ENCODE measurements around the gene NUMA1. TPM values are rescaled to one million over a fixed set of nuclear protein-coding genes. Genes with fewer than 3 reads are reported as not detected.

NUMA1 gene
- total and polyA plus RNA-seq, 9 of the 15 experiments (the other 6 are each of a cell fraction or from before 2014, with no cell fraction given): 4.1 to 104 (median 51.2) TPM

DNA sequence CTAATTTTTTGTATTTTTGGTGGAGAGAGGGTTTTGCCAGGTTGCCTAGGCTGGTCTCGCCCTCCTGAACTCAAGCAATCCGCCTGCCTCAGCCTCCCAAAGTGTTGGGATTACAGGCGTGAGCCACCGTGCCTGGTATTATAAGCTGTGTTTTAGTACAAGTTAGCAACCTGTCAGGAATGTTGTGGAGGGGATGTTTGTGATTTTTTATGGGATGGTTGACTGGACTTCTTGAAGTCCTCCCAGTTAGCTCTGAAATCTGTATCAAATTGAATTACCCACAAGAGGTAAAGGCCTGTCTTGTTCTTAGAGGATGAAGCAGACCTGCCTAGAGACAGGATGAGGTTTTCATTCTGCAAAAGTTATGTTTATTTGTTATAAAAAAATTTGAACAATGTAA is 115.7 kb downstream of the NUMA1 start:
- H3K9me3 ChIP-seq (replicated peaks; ENCODE audit: control insufficient read depth, insufficient read depth, low read depth, low read length): no peaks in the 10 kb centered on the region
- BruUV-seq (replicated peaks): no TSS peak
- WGBS (ENCODE audit: insufficient coverage, low coverage, missing lambda C conversion rate): 95% methylated on average over 4 of the region's 4 CpGs
- H3K27ac ChIP-seq (ENCODE audit: extremely low read depth, low read depth, low read length): no peak overlapping the region
- H3K27me3 ChIP-seq (ENCODE audit: control insufficient read depth in 2 of 2, insufficient read depth in 2 of 2, low read length in 2 of 2): no peaks in the 10 kb centered on the region
- H3K9ac ChIP-seq (ENCODE audit: insufficient read depth in 1 of 2, low read depth in 2 of 2, low read length in 2 of 2): no peak overlapping the region
- in situ Hi-C loops (cut with MboI) (no loop called here), intact Hi-C loops (cut with micrococcal nuclease) (no loop called here)
- no peak overlapping the region for H3K4me2 ChIP-seq (ENCODE audit: insufficient read depth, low read length)
- H3K9me1 ChIP-seq (ENCODE audit: control insufficient read depth, insufficient read depth, low read length): no peaks in the 10 kb centered on the region
- H4K20me1 ChIP-seq (replicated peaks; ENCODE audit: control insufficient read depth, insufficient read depth, low read length): no peaks in the 10 kb centered on the region
- H2AFZ ChIP-seq (ENCODE audit: low read depth, low read length): no peak overlapping the region
- ATAC-seq: no peak
- CTCF ChIA-PET (ENCODE audit: low intra/inter-chr PET ratio): no interaction called here
- peaks cover 66% of the 10 kb centered on the region for H3K36me3 ChIP-seq (ENCODE audit: control insufficient read depth, insufficient read depth, low read length)
- H3K79me2 ChIP-seq (ENCODE audit: control insufficient read depth, insufficient read depth, low read length): peaks cover 6% of the 10 kb centered on the region; the same call in 1 of the 3 replicates
- DNase-seq (ENCODE audit: extremely low read depth in 1 of 4, low spot score in 3 of 4): no peak
- FAIRE-seq: no peak
- peaks cover 3 to 4% of the 10 kb centered on the region in 2 experiments; a peak in 3 of 5 replicates for H3K4me1 ChIP-seq (replicated peaks in 1 of 2; ENCODE audit: control insufficient read depth in 2 of 2, insufficient read depth in 2 of 2, low read length in 2 of 2)
- no peak overlapping the region for H3K4me3 ChIP-seq
- POLR2A ChIA-PET: interaction anchor here (1.4 kb wide), 1 partner anchor 11 kb away, joined by 4 read pairs; no protein-coding TSS in a partner anchor
- TF ChIP-seq, protein P1, sequence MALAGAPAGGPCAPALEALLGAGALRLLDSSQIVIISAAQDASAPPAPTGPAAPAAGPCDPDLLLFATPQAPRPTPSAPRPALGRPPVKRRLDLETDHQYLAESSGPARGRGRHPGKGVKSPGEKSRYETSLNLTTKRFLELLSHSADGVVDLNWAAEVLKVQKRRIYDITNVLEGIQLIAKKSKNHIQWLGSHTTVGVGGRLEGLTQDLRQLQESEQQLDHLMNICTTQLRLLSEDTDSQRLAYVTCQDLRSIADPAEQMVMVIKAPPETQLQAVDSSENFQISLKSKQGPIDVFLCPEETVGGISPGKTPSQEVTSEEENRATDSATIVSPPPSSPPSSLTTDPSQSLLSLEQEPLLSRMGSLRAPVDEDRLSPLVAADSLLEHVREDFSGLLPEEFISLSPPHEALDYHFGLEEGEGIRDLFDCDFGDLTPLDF (CRISPR knock-in tag; IDR thresholded peaks at IDR 0.05): no peak
- TF ChIP-seq ZNF589 (CRISPR knock-in tag; IDR thresholded peaks at IDR 0.05; ENCODE audit: low read depth) (no peak), POLR2B (IDR thresholded peaks at IDR 0.05; ENCODE audit: low read depth, partially characterized antibody) (no peak), POLR2H (tag; IDR thresholded peaks at IDR 0.05; ENCODE audit: low read depth) (no peak), FOS (IDR thresholded peaks at IDR 0.05; ENCODE audit: extremely low read depth, insufficient read length) (no peak), DDX20 (tag; IDR thresholded peaks at IDR 0.05; ENCODE audit: low read depth) (no peak), SMC3 (conservative IDR thresholded peaks at IDR 0.05; ENCODE audit: insufficient read depth, low read depth, low read length) (no peak), TGIF2 (CRISPR knock-in tag; IDR thresholded peaks at IDR 0.05) (no peak), NR2C2 (CRISPR knock-in tag; IDR thresholded peaks at IDR 0.05) (no peak), NR2C2 (tag; IDR thresholded peaks at IDR 0.05) (no peak), ETS1 (conservative IDR thresholded peaks at IDR 0.05; ENCODE audit: control insufficient read depth, low read depth, low read length) (no peak), RBM17 (IDR thresholded peaks at IDR 0.05; ENCODE audit: borderline replicate concordance, low read depth, low read length) (no peak), KAT7 (CRISPR knock-in tag; IDR thresholded peaks at IDR 0.05; ENCODE audit: borderline replicate concordance) (no peak), ZNF76 (CRISPR knock-in tag; IDR thresholded peaks at IDR 0.05; ENCODE audit: borderline replicate concordance) (no peak), SMAD3 (CRISPR knock-in tag; conservative IDR thresholded peaks at IDR 0.05) (no peak), ZNF24 (IDR thresholded peaks at IDR 0.05) (no peak), TCF3 (CRISPR knock-in tag; IDR thresholded peaks at IDR 0.05) (no peak)
- TF ChIP-seq, protein P2, sequence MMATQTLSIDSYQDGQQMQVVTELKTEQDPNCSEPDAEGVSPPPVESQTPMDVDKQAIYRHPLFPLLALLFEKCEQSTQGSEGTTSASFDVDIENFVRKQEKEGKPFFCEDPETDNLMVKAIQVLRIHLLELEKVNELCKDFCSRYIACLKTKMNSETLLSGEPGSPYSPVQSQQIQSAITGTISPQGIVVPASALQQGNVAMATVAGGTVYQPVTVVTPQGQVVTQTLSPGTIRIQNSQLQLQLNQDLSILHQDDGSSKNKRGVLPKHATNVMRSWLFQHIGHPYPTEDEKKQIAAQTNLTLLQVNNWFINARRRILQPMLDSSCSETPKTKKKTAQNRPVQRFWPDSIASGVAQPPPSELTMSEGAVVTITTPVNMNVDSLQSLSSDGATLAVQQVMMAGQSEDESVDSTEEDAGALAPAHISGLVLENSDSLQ (IDR thresholded peaks at IDR 0.05): no peak
- TF ChIP-seq, protein P3, sequence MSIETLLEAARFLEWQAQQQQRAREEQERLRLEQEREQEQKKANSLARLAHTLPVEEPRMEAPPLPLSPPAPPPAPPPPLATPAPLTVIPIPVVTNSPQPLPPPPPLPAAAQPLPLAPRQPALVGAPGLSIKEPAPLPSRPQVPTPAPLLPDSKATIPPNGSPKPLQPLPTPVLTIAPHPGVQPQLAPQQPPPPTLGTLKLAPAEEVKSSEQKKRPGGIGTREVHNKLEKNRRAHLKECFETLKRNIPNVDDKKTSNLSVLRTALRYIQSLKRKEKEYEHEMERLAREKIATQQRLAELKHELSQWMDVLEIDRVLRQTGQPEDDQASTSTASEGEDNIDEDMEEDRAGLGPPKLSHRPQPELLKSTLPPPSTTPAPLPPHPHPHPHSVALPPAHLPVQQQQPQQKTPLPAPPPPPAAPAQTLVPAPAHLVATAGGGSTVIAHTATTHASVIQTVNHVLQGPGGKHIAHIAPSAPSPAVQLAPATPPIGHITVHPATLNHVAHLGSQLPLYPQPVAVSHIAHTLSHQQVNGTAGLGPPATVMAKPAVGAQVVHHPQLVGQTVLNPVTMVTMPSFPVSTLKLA (conservative IDR thresholded peaks at IDR 0.05): no peak

Data from K562 (cell line).